Lung (tissue), 12 donors: Measurements from ENCODE around the gene ZBTB44. TPM values are rescaled to one million over a fixed set of nuclear protein-coding genes. Genes with fewer than 3 reads are reported as not detected.

Experiments used
- ATAC-seq: fragments of 200-7000 bp; cut with Tn5 transposase; one replicate; pipeline ENCODE4 v1.9.1; 2020; ENCODE audit warnings: moderate number of reproducible peaks; ENCODE audit not compliant: insufficient read depth, low FRiP score
- DNase-seq, 3 donors: peaks; one replicate each; pipeline ENCODE4 v3.0.0-alpha.2; 2013 to 2017
- H3K27ac ChIP-seq, 2 donors: one replicate each; pipeline ENCODE4 v1.5.1; 2013; ENCODE audit warnings: mild to moderate bottlenecking in 2 of 2, moderate library complexity in 2 of 2, control low read depth in 1 of 2, inconsistent platforms in 1 of 2, low read depth in 1 of 2, low read length in 1 of 2
- H3K27me3 ChIP-seq, 3 donors: one replicate each; pipeline ENCODE4 v1.5.1; 2013; ENCODE audit warnings: low read length in 2 of 3; ENCODE audit not compliant: control insufficient read depth in 3 of 3, insufficient read depth in 3 of 3
- H3K36me3 ChIP-seq, 4 donors: one replicate each; pipeline ENCODE4 v1.5.1; 2013; ENCODE audit warnings: low read length in 4 of 4, mild to moderate bottlenecking in 1 of 4, moderate library complexity in 1 of 4; ENCODE audit not compliant: control insufficient read depth in 4 of 4, insufficient read depth in 4 of 4
- H3K4me1 ChIP-seq, 5 donors: one replicate each; pipeline ENCODE4 v1.5.1; 2013; ENCODE audit warnings: low read length in 5 of 5, mild to moderate bottlenecking in 2 of 5, moderate library complexity in 1 of 5; ENCODE audit not compliant: control insufficient read depth in 5 of 5, insufficient read depth in 5 of 5
- H3K4me3 ChIP-seq: one replicate; pipeline ENCODE4 v1.5.1; 2013; ENCODE audit warnings: mild to moderate bottlenecking, control low read depth, moderate library complexity
- H3K9ac ChIP-seq, 2 donors: one replicate each; pipeline ENCODE4 v1.5.1; 2013; ENCODE audit warnings: low read length in 2 of 2, control low read depth in 1 of 2; ENCODE audit not compliant: insufficient read depth in 1 of 2
- H3K9me3 ChIP-seq, 4 donors: one replicate each; pipeline ENCODE4 v1.5.1; 2013; ENCODE audit warnings: low read length in 3 of 4, mild to moderate bottlenecking in 1 of 4, moderate library complexity in 1 of 4; ENCODE audit not compliant: control insufficient read depth in 4 of 4, insufficient read depth in 3 of 4
- CTCF ChIP-seq: IDR thresholded peaks from 2 replicates; pipeline ENCODE4 v1.5.1; 2012; ENCODE audit warnings: mild to moderate bottlenecking; ENCODE audit errors: control extremely low read depth, extremely low read depth
- WGBS, 2 donors: extraction: QIAGEN DNeasy Blood & Tissue Kit; methylation state at CpG; one replicate each; pipeline ENCODE4 v1.1.7; 2013; 5-methylcytosine and 5-hydroxymethylcytosine counted together
- polyA plus RNA-seq, 2 donors: library from polyadenylated mRNA; stranded (reverse); fragments of 200-250 nt; gene quantifications; one replicate each; pipeline ENCODE4 v1.2.1, GENCODE V29; 2013
- total RNA-seq, 2 donors: library from RNA; depleted of rRNA in 1 of 2; stranded (reverse); fragments of >200 nt in 1 of 2; gene quantifications; one replicate each; pipeline ENCODE4 v1.2.1, GENCODE V29; 2014 to 2021
- donor health status: control.
- donor health status: control.
- donor health status: Bipolar disorder and iron deficiency.
- donor health status: healthy.
- donor health status: DM: yes; HTN: yes; CAD: no.

ZBTB44 gene
- total and polyA plus RNA-seq, 4 donors = 8.6 to 72.7 (median 20.8) TPM

GRCh38 chr11:130219148-130219547 is 95.6 kb downstream of the ZBTB44 start:
- Histone ChIP-seq H3K9me3 (no peaks in the 10 kb centered on the region), H3K4me1 (peaks cover 0 to 6% (median 0%) of the 10 kb centered on the region in 5 donors), H3K27me3 (no peaks in the 10 kb centered on the region), H3K27ac (no peak overlapping the region), H3K4me3 (no peak overlapping the region), H3K9ac (no peak overlapping the region), H3K36me3 (no peaks in the 10 kb centered on the region)
- WGBS, 2 donors = 94 to 97% methylated on average over 8 of the region's 8 CpGs
- DNase-seq = no peak
- ATAC-seq = no peak
- TF ChIP-seq CTCF = no peak

- no peak for ATAC-seq
- WGBS, 2 donors = 90 to 91% methylated on average over 14 of the region's 14 CpGs
- Histone ChIP-seq H3K27me3 (no peaks in the 10 kb centered on the region), H3K27ac (no peak overlapping the region), H3K36me3 (no peaks in the 10 kb centered on the region), H3K9ac (no peak overlapping the region), H3K9me3 (no peaks in the 10 kb centered on the region), H3K4me1 (peaks cover 0 to 5% (median 0%) of the 10 kb centered on the region in 5 donors), H3K4me3 (no peak overlapping the region)
- no peak for TF ChIP-seq CTCF
- no peak for DNase-seq
These were observed 96.1 kb downstream of the ZBTB44 start for GRCh38 chr11:130218501-130219070.

GRCh38 chr11:130217133-130218031 is 97.3 kb downstream of the ZBTB44 start:
- no peaks in the 10 kb centered on the region for H3K27me3 ChIP-seq
- H3K9me3 ChIP-seq = no peaks in the 10 kb centered on the region
- no peak for ATAC-seq
- no peak for TF ChIP-seq CTCF
- WGBS, 2 donors = 79 to 88% methylated on average over 21 of the region's 21 CpGs
- H3K36me3 ChIP-seq = no peaks in the 10 kb centered on the region
- no peak overlapping the region for H3K27ac ChIP-seq
- no peaks in the 10 kb centered on the region for H3K4me1 ChIP-seq
- no peak for DNase-seq
- H3K9ac ChIP-seq = no peak overlapping the region
- no peak overlapping the region for H3K4me3 ChIP-seq
